Breast epithelium (tissue), 3 donors: ENCODE measurements around the gene ZNF76.

ENCODE experiments used
- POLR2A ChIP-seq: fragments of 450-650 bp; IDR thresholded peaks from one replicate; pipeline ENCODE4 v1.6.1; 2016; ENCODE audit warnings: antibody characterized with exemption, mild to moderate bottlenecking, moderate library complexity
- TF ChIP-seq, protein P1 (sequence below), 3 donors: fragments of 450-650 bp; IDR thresholded peaks; one replicate each; pipeline ENCODE4 v1.5.1; 2016 to 2017; ENCODE audit warnings: antibody characterized with exemption in 3 of 3, mild to moderate bottlenecking in 3 of 3, moderate library complexity in 3 of 3

DNA sequence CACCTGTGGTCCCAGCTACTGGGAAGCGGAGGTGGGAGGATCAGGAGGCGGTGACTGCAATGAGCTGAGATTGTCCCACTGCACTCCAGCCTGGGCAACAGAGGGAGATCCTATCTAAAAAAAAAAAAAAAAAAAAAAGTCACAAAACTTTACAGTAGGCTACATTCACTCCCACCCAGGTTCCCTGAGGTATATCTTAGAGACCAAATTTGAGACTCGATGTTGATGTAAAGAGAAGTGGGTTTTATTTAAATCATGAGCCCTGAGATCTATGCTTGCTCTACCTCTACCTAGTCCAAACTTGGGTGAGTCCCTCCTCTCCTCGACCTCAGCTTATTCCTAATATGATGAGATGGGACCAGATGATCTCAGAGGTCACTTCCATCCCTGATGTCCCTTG is 29.3 kb downstream of the ZNF76 start:
- TF ChIP-seq POLR2A = no peak
- TF ChIP-seq, protein P1, sequence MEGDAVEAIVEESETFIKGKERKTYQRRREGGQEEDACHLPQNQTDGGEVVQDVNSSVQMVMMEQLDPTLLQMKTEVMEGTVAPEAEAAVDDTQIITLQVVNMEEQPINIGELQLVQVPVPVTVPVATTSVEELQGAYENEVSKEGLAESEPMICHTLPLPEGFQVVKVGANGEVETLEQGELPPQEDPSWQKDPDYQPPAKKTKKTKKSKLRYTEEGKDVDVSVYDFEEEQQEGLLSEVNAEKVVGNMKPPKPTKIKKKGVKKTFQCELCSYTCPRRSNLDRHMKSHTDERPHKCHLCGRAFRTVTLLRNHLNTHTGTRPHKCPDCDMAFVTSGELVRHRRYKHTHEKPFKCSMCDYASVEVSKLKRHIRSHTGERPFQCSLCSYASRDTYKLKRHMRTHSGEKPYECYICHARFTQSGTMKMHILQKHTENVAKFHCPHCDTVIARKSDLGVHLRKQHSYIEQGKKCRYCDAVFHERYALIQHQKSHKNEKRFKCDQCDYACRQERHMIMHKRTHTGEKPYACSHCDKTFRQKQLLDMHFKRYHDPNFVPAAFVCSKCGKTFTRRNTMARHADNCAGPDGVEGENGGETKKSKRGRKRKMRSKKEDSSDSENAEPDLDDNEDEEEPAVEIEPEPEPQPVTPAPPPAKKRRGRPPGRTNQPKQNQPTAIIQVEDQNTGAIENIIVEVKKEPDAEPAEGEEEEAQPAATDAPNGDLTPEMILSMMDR (IDR thresholded peaks at IDR 0.05) = no peak
